Epithelial cell of esophagus (primary cell): ENCODE results near the gene C9orf43.
A peak's percentile ranks its signal among the peaks of the same experiment; 100 is the strongest.

ENCODE experiments used
- DNase-seq: peaks from one replicate; pipeline ENCODE4 v3.0.0; 2010; ENCODE audit warnings: low read depth
- H3K4me3 ChIP-seq: 2 replicates; pipeline ENCODE4 v1.5.1; 2011; ENCODE audit warnings: mild to moderate bottlenecking, low read length, control low read depth
- CTCF ChIP-seq: IDR thresholded peaks from 2 replicates; pipeline ENCODE4 v1.5.1; 2011; ENCODE audit warnings: low read depth, mild to moderate bottlenecking, low read length, control low read depth, inconsistent platforms; ENCODE audit not compliant: insufficient read depth; ENCODE audit errors: missing control alignments

C9orf43 gene

GRCh38 chr9:113456235-113456634, 45.7 kb downstream of the C9orf43 start:
- no peak for DNase-seq
- TF ChIP-seq CTCF: no peak
- no peak overlapping the region for H3K4me3 ChIP-seq

DNA sequence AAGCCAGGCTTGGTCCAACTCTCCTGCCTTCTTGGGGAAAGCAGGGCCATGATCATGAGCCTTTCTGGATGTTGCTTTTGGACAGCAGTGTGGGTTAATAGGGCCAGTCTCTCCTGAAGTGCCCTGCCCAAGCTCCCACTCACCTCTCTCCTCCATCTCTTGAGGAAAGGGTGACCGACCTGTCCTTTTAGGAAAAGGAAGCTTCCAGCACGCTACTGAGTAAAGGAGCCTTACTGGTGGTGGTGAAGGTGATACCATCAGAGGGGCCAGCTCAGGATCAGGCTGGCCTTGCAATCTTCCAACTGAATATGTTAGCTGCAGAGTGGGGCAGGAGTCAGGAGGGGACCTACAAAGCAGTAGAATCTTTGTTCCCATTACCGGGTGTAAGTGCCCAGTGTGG, 50.7 kb downstream of the C9orf43 start:
- TF ChIP-seq CTCF: no peak
- H3K4me3 ChIP-seq: no peak overlapping the region
- no peak for DNase-seq

DNA sequence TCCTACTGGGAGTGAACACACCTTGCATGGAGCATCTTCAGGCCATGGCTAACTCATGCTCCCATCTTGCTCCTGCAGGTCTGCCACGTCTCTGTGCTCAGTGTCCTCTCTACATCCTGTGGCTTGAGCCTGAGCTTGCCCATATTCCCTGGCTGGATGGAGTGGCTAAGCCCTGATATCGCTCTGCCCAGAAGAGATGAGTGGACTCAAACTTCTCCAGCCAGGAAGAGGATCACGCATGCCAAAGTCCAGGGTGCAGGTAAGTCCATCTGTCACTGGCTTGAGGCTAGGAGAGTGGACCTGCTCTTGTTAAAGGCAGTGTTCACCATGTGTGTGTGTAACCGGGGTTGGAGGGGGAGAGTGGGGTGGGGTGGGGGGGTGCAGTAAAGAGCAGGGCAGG, 51.4 kb downstream of the C9orf43 start:
- TF ChIP-seq CTCF: no peak
- no peak overlapping the region for H3K4me3 ChIP-seq
- DNase-seq: no peak

- H3K4me3 ChIP-seq: no peak overlapping the region
- no peak for TF ChIP-seq CTCF
- no peak for DNase-seq
Observed at GRCh38 chr9:113462781-113463286, 52.3 kb downstream of the C9orf43 start.

- TF ChIP-seq CTCF: no peak
- peak within 1 kb of the TSS; percentile 25 for H3K4me3 ChIP-seq
- peak; percentile 48 for DNase-seq
Observed at GRCh38 chr9:113463418-113464285, 53.1 kb downstream of the C9orf43 start, which contains the start of gene RGS3. RGS3 (plus strand) TSS chr9:113463727; CDS start chr9:113463803, 76 bp downstream.

- DNase-seq: no peak
- no peak for TF ChIP-seq CTCF
- H3K4me3 ChIP-seq: no peak overlapping the region
Observed at GRCh38 chr9:113464286-113464660, 53.7 kb downstream of the C9orf43 start.
